Caco-2 (cell line): Measurements from ENCODE around the gene CYTL1. TPM values are rescaled to one million over a fixed set of nuclear protein-coding genes. Genes with fewer than 3 reads are reported as not detected.

Experiments used
- BruUV-seq: library from RNA; stranded (reverse); fragments of 400-500 nt; replicated peaks from 2 replicates; lab custom pipeline; 2021; lab: Mats Ljungman, UMichigan
- CTCF ChIA-PET: fragments of 300-600 bp; sonication (Branson Sonifier 250); formaldehyde crosslinking; loops from one replicate; lab custom pipeline; 2022; ENCODE audit warnings: antibody characterized with exemption; lab: Charles Lee
- POLR2A ChIA-PET: fragments of 300-600 bp; sonication (Branson Sonifier 250); formaldehyde crosslinking; loops from one replicate; lab custom pipeline; 2022; ENCODE audit warnings: antibody characterized with exemption; lab: Charles Lee
- DNase-seq, 2 experiments: peaks; one replicate each; pipeline versions ENCODE4 v3.0.0 to v3.0.0-alpha.2; 2020 to 2022
- H3K27me3 ChIP-seq: replicated peaks from 2 replicates; pipeline ENCODE4 v1.6.0; 2011; ENCODE audit warnings: low read length; ENCODE audit not compliant: control insufficient read depth, insufficient read depth
- H3K36me3 ChIP-seq: 2 replicates; pipeline ENCODE4 v1.5.1; 2011; ENCODE audit warnings: low read length; ENCODE audit not compliant: control insufficient read depth, insufficient read depth
- H3K4me1 ChIP-seq: fragments of 250-450 bp; sonication (Bioruptor Pico); 2 replicates; pipeline ENCODE4 v1.5.1; 2020; ENCODE audit warnings: mild to moderate bottlenecking
- H3K4me3 ChIP-seq: 2 replicates; pipeline ENCODE4 v1.5.1; 2011; ENCODE audit warnings: low read depth, mild to moderate bottlenecking, control low read depth, low read length
- H3K9me3 ChIP-seq: fragments of 250-450 bp; sonication (Bioruptor Pico); 2 replicates; pipeline ENCODE4 v1.5.1; 2020; ENCODE audit warnings: mild to moderate bottlenecking, moderate library complexity
- H3K27ac Mint-ChIP-seq: one replicate; pipeline ENCODE4 v1.8.0; 2022; ENCODE audit warnings: mixed read lengths; ENCODE audit not compliant: unreplicated experiment
- H3K27me3 Mint-ChIP-seq: one replicate; pipeline ENCODE4 v1.8.0; 2022; ENCODE audit warnings: mixed read lengths; ENCODE audit not compliant: insufficient read depth, unreplicated experiment
- H3K36me3 Mint-ChIP-seq: one replicate; pipeline ENCODE4 v1.8.0; 2022; ENCODE audit warnings: mild to moderate bottlenecking, mixed read lengths; ENCODE audit not compliant: insufficient read depth, unreplicated experiment
- H3K4me1 Mint-ChIP-seq: one replicate; pipeline ENCODE4 v1.8.0; 2022; ENCODE audit warnings: low read depth, mixed read lengths; ENCODE audit not compliant: unreplicated experiment
- H3K4me3 Mint-ChIP-seq: one replicate; pipeline ENCODE4 v1.8.0; 2022; ENCODE audit warnings: mild to moderate bottlenecking, moderate library complexity, mixed read lengths; ENCODE audit not compliant: unreplicated experiment
- H3K9me3 Mint-ChIP-seq: one replicate; pipeline ENCODE4 v1.8.0; 2022; ENCODE audit warnings: mixed read lengths; ENCODE audit not compliant: unreplicated experiment
- CTCF ChIP-seq, 2 experiments: fragments of 200-600 bp in 1 of 2; IDR thresholded peaks; 1 replicate in 1 of 2; 2 replicates in 1 of 2; pipeline versions ENCODE4 v1.5.1 to v1.8.0; 2011 to 2022; ENCODE audit warnings: antibody characterized with exemption in 1 of 2, control low read depth in 1 of 2, inconsistent platforms in 1 of 2, low read depth in 1 of 2, low read length in 1 of 2, mild to moderate bottlenecking in 1 of 2, moderate library complexity in 1 of 2; ENCODE audit not compliant: insufficient read depth in 1 of 2, severe bottlenecking in 1 of 2, unreplicated experiment in 1 of 2
- intact Hi-C: fragments of 100-400 bp; cut with micrococcal nuclease; formaldehyde crosslinking; loops from one replicate; pipeline ENCODE4 v1.10.0; 2022; ENCODE audit not compliant: unreplicated experiment
- total RNA-seq: library from RNA; stranded (reverse); gene quantifications from 2 replicates; pipeline ENCODE4 v1.2.3, GENCODE V29; 2022

CYTL1 gene
- total RNA-seq, 1 experiment from 2014 or later = not detected

- BruUV-seq = no TSS peak
- CTCF ChIA-PET = no interaction called here
- POLR2A ChIA-PET = no interaction called here
- H3K27me3 ChIP-seq = no peaks in the 10 kb centered on the region
- Mint-ChIP-seq H3K27ac (no peak overlapping the region), H3K36me3 (peaks cover 13% of the 10 kb centered on the region), H3K27me3 (no peaks in the 10 kb centered on the region), H3K4me3 (no peak overlapping the region), H3K9me3 (peaks cover 21% of the 10 kb centered on the region), H3K4me1 (peaks cover 9% of the 10 kb centered on the region)
- intact Hi-C loops = no loop called here
- 0 out of 2 replicates have a peak, but pooled peaks cover 2% of the 10 kb centered on the region for H3K9me3 ChIP-seq
- no peaks in the 10 kb centered on the region for H3K36me3 ChIP-seq
- no peak for DNase-seq
- H3K4me1 ChIP-seq = no peaks in the 10 kb centered on the region
- TF ChIP-seq CTCF (IDR thresholded peaks at IDR 0.05; ENCODE audit: insufficient read depth in 1 of 2, low read depth in 1 of 2, low read length in 1 of 2, severe bottlenecking in 1 of 2, unreplicated experiment in 1 of 2) = no peak
- no peak overlapping the region for H3K4me3 ChIP-seq
These were observed 46.8 kb upstream of the CYTL1 start for GRCh38 chr4:5066101-5066500.

GRCh38 chr4:5055411-5055810 lies 36.2 kb upstream of the CYTL1 start:
- peaks cover 55% of the 10 kb centered on the region for H3K4me1 ChIP-seq
- CTCF ChIA-PET = interaction anchor here (0.7 to 1.3 kb wide), 2 partner anchors 89 to 580 kb away, joined by 3 read pairs; no protein-coding TSS in a partner anchor
- intact Hi-C loops = loop anchor here (2.0 to 10.0 kb wide), 2 partner anchors 61 to 319 kb away; no protein-coding TSS in a partner anchor
- H3K9me3 Mint-ChIP-seq = no peaks in the 10 kb centered on the region
- H3K27me3 Mint-ChIP-seq = no peaks in the 10 kb centered on the region
- H3K36me3 Mint-ChIP-seq = peaks cover 18% of the 10 kb centered on the region
- peaks cover 29% of the 10 kb centered on the region for H3K4me1 Mint-ChIP-seq
- no peak for TF ChIP-seq CTCF (IDR thresholded peaks at IDR 0.05; ENCODE audit: insufficient read depth in 1 of 2, low read depth in 1 of 2, low read length in 1 of 2, severe bottlenecking in 1 of 2, unreplicated experiment in 1 of 2)
- BruUV-seq = no TSS peak
- H3K4me3 Mint-ChIP-seq = peak overlapping the region; percentile 23
- peak overlapping the region; percentile 88 for H3K27ac Mint-ChIP-seq
- no peaks in the 10 kb centered on the region for H3K9me3 ChIP-seq
- no peaks in the 10 kb centered on the region for H3K27me3 ChIP-seq
- DNase-seq = no peak
- POLR2A ChIA-PET = interaction anchor here (0.7 kb wide), 1 partner anchor 1277 kb away, joined by 7 read pairs; no protein-coding TSS in a partner anchor
- H3K36me3 ChIP-seq = no peaks in the 10 kb centered on the region
- H3K4me3 ChIP-seq = no peak overlapping the region

- no peak for TF ChIP-seq CTCF (IDR thresholded peaks at IDR 0.05; ENCODE audit: insufficient read depth in 1 of 2, low read depth in 1 of 2, low read length in 1 of 2, severe bottlenecking in 1 of 2, unreplicated experiment in 1 of 2)
- peak; percentile 69 to 76 for DNase-seq
- intact Hi-C loops = loop anchor here (2.0 to 10.0 kb wide), 2 partner anchors 60 to 320 kb away; no protein-coding TSS in a partner anchor
- Histone ChIP-seq H3K9me3 (no peaks in the 10 kb centered on the region), H3K4me1 (peaks cover 55% of the 10 kb centered on the region), H3K27me3 (no peaks in the 10 kb centered on the region), H3K36me3 (no peaks in the 10 kb centered on the region), H3K4me3 (no peak overlapping the region)
- Mint-ChIP-seq H3K9me3 (no peaks in the 10 kb centered on the region), H3K4me1 (peaks cover 29% of the 10 kb centered on the region), H3K27me3 (no peaks in the 10 kb centered on the region), H3K27ac (peak overlapping the region; percentile 88), H3K36me3 (peaks cover 18% of the 10 kb centered on the region), H3K4me3 (peak overlapping the region; percentile 36)
- ChIA-PET POLR2A (interaction anchor here (0.7 kb wide), 1 partner anchor 1276 kb away, joined by 7 read pairs; no protein-coding TSS in a partner anchor), CTCF (interaction anchor here (0.7 to 1.3 kb wide), 2 partner anchors 83 to 89 kb away, joined by 3 to 4 read pairs; no protein-coding TSS in a partner anchor)
- no TSS peak for BruUV-seq
These were observed 35.3 kb upstream of the CYTL1 start for GRCh38 chr4:5054532-5054931.
